GM18526 (cell line): ENCODE measurements around the gene UBA1.

ENCODE experiments used
- POLR2A ChIP-seq: IDR thresholded peaks from 3 replicates; pipeline ENCODE4 v1.6.1; 2011; ENCODE audit not compliant: insufficient read length; ENCODE audit errors: extremely low read depth

UBA1 gene

DNA sequence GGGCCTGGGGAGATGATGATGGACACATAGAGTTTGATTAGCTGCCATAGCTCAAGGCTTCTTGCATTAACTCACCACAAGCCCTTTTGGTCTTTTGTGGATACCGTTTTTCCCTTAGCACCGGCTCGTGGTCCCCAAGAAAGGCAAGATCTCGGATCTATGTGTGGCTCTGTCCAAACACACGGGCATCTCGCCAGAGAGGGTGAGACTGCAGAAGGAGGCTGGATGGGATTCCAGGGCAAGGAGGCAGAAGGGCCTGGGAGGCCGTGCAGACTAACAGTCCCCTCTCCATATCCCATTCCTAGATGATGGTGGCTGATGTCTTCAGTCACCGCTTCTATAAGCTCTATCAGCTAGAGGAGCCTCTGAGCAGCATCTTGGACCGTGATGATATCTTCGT, 48.7 kb downstream of the UBA1 start:
- no peak for TF ChIP-seq POLR2A

- no peak for TF ChIP-seq POLR2A
Observed at GRCh38 chrX:47243351-47243750, 49.7 kb downstream of the UBA1 start.

DNA sequence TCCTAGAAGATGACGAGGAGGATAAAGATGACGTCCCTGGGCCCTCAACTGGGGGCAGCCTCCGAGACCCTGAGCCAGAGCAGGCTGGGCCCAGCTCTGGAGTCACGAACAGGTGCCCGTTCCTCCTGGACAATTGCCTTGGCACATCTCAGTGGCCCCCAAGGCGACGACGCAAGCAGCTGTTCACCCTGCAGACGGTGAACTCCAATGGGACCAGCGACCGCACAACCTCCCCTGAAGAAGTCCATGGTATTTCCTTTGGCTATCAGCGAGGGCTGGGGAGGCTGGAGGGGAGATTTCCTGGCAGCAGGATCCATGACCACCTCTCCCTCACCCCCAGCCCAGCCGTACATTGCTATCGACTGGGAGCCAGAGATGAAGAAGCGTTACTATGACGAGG, 51.0 kb downstream of the UBA1 start:
- TF ChIP-seq POLR2A: no peak

DNA sequence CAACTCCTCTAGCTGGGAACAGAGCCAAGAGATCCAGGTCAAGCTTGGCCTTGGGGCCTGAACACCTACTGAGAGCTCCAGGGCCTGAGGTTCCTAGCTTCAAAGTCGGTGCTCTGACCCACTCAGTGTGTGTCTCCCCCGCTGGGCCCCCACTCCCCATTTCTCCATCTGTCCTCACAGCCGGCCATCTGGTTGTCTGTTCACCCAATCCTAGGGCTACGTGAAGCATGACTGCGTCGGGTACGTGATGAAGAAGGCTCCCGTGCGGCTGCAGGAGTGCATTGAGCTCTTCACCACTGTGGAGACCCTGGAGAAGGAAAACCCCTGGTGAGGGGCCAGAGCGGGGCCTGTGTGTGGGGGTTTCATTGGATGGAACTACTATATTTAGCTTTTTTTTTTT, 51.5 kb downstream of the UBA1 start:
- TF ChIP-seq POLR2A: no peak

DNA sequence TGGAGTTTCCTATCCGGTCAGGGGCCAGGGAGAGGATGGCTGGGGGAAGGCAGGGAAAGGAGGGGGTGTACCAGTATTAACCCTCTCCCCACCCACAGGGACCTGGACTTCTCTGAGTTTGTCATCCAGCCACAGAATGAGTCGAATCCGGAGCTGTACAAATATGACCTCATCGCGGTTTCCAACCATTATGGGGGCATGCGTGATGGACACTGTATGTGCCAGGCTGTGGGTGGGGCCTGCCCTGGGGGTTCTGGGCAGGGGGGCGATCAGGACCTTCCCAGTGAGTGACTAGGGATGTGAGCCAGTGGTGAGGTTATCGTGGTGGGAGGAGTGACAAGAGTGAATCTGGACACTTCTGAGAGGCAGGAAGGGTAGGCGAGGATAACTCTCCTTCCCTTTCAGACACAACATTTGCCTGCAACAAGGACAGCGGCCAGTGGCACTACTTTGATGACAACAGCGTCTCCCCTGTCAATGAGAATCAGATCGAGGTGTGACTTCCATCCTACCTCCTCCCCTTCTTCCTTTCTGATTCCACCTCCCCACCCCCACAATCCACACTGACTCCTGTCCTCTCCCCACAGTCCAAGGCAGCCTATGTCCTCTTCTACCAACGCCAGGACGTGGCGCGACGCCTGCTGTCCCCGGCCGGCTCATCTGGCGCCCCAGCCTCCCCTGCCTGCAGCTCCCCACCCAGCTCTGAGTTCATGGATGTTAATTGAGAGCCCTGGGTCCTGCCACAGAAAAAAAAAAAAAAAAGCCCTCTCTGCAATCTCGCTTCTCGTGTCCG, 53.8 kb downstream of the UBA1 start:
- TF ChIP-seq POLR2A: no peak

DNA sequence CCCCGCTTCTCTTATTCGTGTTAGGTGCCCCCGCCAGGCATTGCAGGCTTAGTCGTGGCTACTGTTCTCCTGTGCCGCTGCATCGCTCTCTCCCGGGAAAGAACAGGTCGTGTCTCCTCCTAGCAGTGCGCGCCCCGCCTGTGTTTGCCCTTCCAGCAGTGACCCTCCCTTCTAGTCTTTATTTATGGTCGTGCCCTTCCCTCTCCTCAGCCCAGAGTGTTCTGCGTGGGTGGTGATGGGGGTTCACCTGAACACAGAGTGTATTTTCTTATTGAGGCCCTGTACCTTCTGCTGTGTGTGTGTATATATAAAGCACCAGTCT, 54.3 kb downstream of the UBA1 start:
- no peak for TF ChIP-seq POLR2A

DNA sequence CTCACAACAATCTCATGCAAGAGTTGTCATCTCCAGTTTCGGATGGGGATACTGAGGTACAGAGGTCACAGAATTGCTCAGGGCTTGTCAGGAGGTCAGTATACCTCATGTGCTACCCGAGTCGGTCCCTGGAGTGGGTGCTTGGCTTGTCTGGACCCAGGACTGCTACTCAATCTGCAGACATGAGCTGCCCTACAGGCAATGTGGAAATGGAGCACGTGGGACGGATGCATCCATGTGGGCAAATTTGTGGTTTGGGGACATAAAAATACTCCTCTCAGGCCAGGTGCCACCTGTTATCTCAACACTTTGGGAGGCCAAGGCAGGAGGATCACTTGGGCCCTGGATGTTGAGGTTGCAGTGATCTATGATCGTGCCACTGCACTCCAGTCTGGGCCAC, 54.9 kb downstream of the UBA1 start:
- no peak for TF ChIP-seq POLR2A

GRCh38 chrX:47250017-47250347, 56.4 kb downstream of the UBA1 start:
- TF ChIP-seq POLR2A: no peak
